HepG2 (cell line): ENCODE results near the gene CDH1. TPM values are rescaled to one million over a fixed set of nuclear protein-coding genes. Genes with fewer than 3 reads are reported as not detected.

ENCODE experiments used
- ATF3 ChIP-seq: sonication (generic); formaldehyde crosslinking; IDR thresholded peaks from 2 replicates; pipeline ENCODE4 v1.4.0; 2020; ENCODE audit warnings: missing genetic modification reagents
- HNRNPUL1 ChIP-seq: fragments of 200-400 bp; formaldehyde crosslinking; IDR thresholded peaks from 2 replicates; pipeline ENCODE4 v1.6.1; 2017; ENCODE audit warnings: low read depth, mild to moderate bottlenecking, low read length, moderate library complexity
- ONECUT2 ChIP-seq: sonication (generic); formaldehyde crosslinking; IDR thresholded peaks from 2 replicates; pipeline ENCODE4 v1.4.0; 2020; ENCODE audit warnings: missing genetic modification reagents
- POGZ ChIP-seq: sonication (generic); formaldehyde crosslinking; IDR thresholded peaks from 2 replicates; pipeline ENCODE4 v1.4.0; 2020; ENCODE audit warnings: mild to moderate bottlenecking, missing genetic modification reagents
- RARA ChIP-seq: IDR thresholded peaks from 2 replicates; pipeline ENCODE4 v1.6.1; 2016; ENCODE audit warnings: missing genetic modification reagents, missing compliant biosample characterization
- TBX2 ChIP-seq: sonication (generic); formaldehyde crosslinking; IDR thresholded peaks from 2 replicates; pipeline ENCODE4 v1.5.0; 2020; ENCODE audit warnings: missing genetic modification reagents, mild to moderate bottlenecking, borderline replicate concordance
- TFDP2 ChIP-seq: sonication (generic); formaldehyde crosslinking; IDR thresholded peaks from 2 replicates; pipeline ENCODE4 v1.4.0; 2020; ENCODE audit warnings: missing genetic modification reagents
- TGIF2 ChIP-seq: IDR thresholded peaks from 2 replicates; pipeline ENCODE4 v1.6.1; 2016; ENCODE audit warnings: control low read depth, missing compliant biosample characterization
- XRCC5 ChIP-seq: fragments of 200-400 bp; formaldehyde crosslinking; optimal IDR thresholded peaks from 2 replicates; pipeline ENCODE3; 2017; ENCODE audit warnings: mild to moderate bottlenecking, low read length
- ZBTB26 ChIP-seq: IDR thresholded peaks from 2 replicates; pipeline ENCODE4 v1.6.1; 2016; ENCODE audit warnings: missing compliant biosample characterization, missing genetic modification reagents, borderline replicate concordance
- ZBTB3 ChIP-seq: sonication (generic); formaldehyde crosslinking; IDR thresholded peaks from 2 replicates; pipeline ENCODE4 v1.4.0; 2020; ENCODE audit warnings: low read depth, mild to moderate bottlenecking, moderate library complexity, missing genetic modification reagents, borderline replicate concordance
- ZFP91 ChIP-seq: sonication (generic); formaldehyde crosslinking; IDR thresholded peaks from 2 replicates; pipeline ENCODE4 v1.9.0; 2022; ENCODE audit warnings: missing genetic modification reagents, mild to moderate bottlenecking, borderline replicate concordance
- ZNF318 ChIP-seq: sonication (generic); formaldehyde crosslinking; IDR thresholded peaks from 2 replicates; pipeline ENCODE4 v1.4.0; 2020; ENCODE audit warnings: mild to moderate bottlenecking, missing genetic modification reagents
- ZNF619 ChIP-seq: sonication (generic); formaldehyde crosslinking; IDR thresholded peaks from 2 replicates; pipeline ENCODE4 v1.4.0; 2020; ENCODE audit warnings: mild to moderate bottlenecking, missing genetic modification reagents
- ZNF704 ChIP-seq: sonication (generic); formaldehyde crosslinking; IDR thresholded peaks from 2 replicates; pipeline ENCODE4 v1.8.1; 2023; ENCODE audit warnings: mild to moderate bottlenecking, inconsistent platforms, moderate library complexity, missing genetic modification reagents, borderline replicate concordance
- polyA plus RNA-seq, 8 experiments: library from polyadenylated mRNA; depleted of rRNA in 3 of 8; stranded (reverse) in 7 of 8; unstranded in 1 of 8; fragments of >200 nt; fragmentation: Illumina TruSeq in 4 of 8; extraction: Trizol in 4 of 8; gene quantifications; 2 replicates each; pipeline versions ENCODE4 v1.2.1 to v1.2.3, GENCODE V29; 2011 to 2016; ENCODE audit warnings: low read depth in 4 of 8, missing spikeins in 1 of 8, mixed read lengths in 1 of 8; ENCODE audit not compliant: insufficient read depth in 1 of 8
- total RNA-seq, 5 experiments: library from RNA; depleted of rRNA; stranded (reverse); fragments of >200 nt; fragmentation: Illumina TruSeq; extraction: Trizol; gene quantifications; 2 replicates each; pipeline ENCODE4 v1.2.3, GENCODE V29; 2016; ENCODE audit warnings: low read depth in 1 of 5

Gene CDH1
- total and polyA plus RNA-seq, 2 of the 13 experiments (the other 11 are each of a cell fraction or from before 2014, with no cell fraction given), result 0.95 to 9.8 TPM

- TF ChIP-seq TFDP2 (CRISPR knock-in tag) (no peak), RARA (peak; percentile 94), ATF3 (CRISPR knock-in tag) (peak; percentile 85), ZNF619 (CRISPR knock-in tag) (peak; percentile 66; the same call in 1 of the 2 replicates), ZNF704 (no peak), XRCC5 (peak; percentile 92), POGZ (peak; percentile 88), TBX2 (CRISPR knock-in tag) (peak; percentile 97), ZNF318 (CRISPR knock-in tag) (peak; percentile 63; the same call in 1 of the 2 replicates), ZFP91 (CRISPR knock-in tag) (peak; percentile 26; the same call in 1 of the 2 replicates), ZBTB26 (CRISPR knock-in tag) (peak; percentile 38; the same call in 1 of the 2 replicates), ZBTB3 (CRISPR knock-in tag) (peak; percentile 87; the same call in 1 of the 2 replicates), TGIF2 (CRISPR knock-in tag) (no peak), ONECUT2 (CRISPR knock-in tag) (peak; percentile 51; the same call in 1 of the 2 replicates), HNRNPUL1 (no peak)
These were observed 7.7 kb downstream of the CDH1 start (continued) for GRCh38 chr16:68744744-68745280.
